ENCODE data around the gene NTN1.
A peak's percentile ranks its signal among the peaks of the same experiment; 100 is the strongest.

Gene NTN1

DNA sequence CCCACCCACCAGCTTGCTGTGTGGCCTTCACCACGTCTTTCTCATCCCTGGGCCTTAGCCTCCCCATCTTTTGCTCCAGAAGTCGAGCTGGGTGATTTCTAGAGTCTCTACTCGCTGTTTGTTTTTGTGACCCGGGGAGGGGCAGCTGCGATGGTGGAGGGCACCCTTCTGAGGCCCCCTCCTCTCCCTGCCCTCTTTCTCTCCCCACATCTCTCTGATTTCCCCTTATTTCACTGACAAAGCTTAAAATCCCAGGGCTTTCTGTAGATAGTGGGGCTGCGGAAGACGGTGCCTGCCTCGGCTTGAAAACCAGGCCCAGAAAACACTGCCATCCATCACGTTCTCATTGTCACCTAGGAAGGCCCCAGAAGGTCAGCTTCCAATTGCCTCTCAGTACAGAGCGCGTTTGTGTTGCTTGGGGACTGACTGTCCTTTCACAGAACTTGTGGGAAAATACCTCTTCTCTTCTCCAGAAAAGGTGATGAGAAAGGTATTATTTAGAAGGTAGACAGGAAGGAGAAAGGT lies 95.1 kb downstream of the NTN1 start:
- TF ChIP-seq, protein P1, sequence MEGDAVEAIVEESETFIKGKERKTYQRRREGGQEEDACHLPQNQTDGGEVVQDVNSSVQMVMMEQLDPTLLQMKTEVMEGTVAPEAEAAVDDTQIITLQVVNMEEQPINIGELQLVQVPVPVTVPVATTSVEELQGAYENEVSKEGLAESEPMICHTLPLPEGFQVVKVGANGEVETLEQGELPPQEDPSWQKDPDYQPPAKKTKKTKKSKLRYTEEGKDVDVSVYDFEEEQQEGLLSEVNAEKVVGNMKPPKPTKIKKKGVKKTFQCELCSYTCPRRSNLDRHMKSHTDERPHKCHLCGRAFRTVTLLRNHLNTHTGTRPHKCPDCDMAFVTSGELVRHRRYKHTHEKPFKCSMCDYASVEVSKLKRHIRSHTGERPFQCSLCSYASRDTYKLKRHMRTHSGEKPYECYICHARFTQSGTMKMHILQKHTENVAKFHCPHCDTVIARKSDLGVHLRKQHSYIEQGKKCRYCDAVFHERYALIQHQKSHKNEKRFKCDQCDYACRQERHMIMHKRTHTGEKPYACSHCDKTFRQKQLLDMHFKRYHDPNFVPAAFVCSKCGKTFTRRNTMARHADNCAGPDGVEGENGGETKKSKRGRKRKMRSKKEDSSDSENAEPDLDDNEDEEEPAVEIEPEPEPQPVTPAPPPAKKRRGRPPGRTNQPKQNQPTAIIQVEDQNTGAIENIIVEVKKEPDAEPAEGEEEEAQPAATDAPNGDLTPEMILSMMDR (IDR thresholded peaks at IDR 0.05; ENCODE audit: extremely low read depth, missing control alignments) = no peak
- DNase-seq (ENCODE audit: low spot score) = no peak

DNA sequence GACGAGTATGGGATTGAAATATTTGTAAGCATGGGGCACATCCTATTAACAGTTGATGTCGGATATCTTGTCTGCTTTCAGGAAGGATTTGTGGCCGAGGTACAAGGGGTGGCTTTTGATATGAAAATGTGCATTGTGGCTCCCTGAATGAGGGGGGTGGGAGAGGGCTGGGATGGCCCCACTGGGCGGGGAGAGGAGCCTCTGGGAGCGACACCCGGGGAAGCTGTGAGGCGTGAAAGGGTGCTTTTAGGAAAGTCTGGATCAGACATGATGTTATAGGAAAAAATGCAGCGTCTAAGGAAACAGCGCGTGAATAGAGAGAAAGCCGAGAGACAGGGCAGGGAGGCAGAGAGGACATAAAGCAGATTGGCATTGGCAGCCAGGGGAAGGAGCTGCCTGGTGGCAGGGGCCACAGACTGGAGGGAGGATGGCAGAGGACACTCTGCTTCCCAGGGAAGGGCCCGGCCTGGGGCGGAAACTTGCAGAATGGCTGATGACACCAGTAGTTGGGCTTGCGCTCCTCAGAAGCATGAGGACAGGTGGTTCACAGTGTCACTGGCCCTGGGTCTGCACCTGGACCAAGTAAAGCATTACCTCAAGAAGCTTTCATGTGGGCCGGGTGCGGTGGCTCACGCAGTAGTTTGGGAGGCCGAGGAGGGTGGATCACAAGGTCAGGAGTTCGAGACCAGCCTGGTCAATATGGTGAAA lies 95.7 kb downstream of the NTN1 start:
- TF ChIP-seq, protein P1 (IDR thresholded peaks at IDR 0.05; ENCODE audit: extremely low read depth, missing control alignments) = no peak
- DNase-seq (ENCODE audit: low spot score) = no peak

- TF ChIP-seq, protein P1 (IDR thresholded peaks at IDR 0.05; ENCODE audit: extremely low read depth, missing control alignments) = peak; percentile 22
- no peak for DNase-seq (ENCODE audit: low spot score)
Measured at GRCh38 chr17:9120471-9120870, 99.2 kb downstream of the NTN1 start.

GRCh38 chr17:9121186-9121820 lies 100.0 kb downstream of the NTN1 start:
- DNase-seq (ENCODE audit: low spot score) = no peak
- TF ChIP-seq, protein P1 (IDR thresholded peaks at IDR 0.05; ENCODE audit: extremely low read depth, missing control alignments) = no peak

DNA sequence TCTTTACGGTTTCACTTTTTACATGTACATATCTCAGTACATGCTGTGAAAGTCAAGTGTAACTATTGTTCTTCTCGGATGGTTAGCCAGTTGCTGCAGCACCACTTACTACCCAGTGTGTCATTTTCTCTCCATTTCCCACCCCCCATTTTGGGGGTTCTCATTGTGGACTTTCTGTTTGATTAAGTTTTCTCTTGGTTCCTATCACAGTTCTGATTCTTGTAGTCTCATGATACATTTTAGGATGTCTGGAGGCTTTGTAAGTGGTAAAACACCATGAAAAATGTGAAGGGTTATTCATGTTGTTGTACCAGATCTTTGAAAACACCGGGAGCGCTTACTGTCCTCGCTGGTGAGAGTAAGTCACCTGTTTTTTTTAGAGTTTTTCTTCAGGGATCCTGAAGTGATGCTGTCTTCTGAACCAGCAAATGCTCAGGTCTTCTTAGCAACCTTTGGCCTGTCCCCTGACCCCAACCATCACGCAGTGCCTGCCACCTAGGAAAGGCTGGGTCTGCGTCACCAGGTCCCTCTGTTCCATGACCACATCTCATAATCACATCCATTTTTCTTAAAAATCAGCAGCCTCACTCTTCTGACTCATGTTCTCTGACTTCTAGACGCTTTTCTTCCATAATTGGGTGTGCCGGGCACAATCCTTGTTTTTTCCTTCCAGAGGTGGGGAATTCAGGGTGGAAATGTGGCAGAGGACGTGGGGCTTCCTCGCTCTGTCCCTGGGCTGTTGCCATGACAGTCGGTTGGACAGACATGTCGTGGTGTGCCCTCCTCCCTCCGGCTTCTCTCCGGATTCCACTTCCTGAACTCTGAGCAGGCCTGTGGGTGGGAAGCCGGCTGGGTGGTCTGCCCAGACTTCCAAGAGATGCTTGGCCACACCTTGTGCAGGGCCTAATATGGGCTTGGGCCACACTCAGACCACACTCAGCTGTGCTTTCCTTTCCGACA lies 102.6 kb downstream of the NTN1 start:
- DNase-seq (ENCODE audit: low spot score) = no peak
- TF ChIP-seq, protein P1 (IDR thresholded peaks at IDR 0.05; ENCODE audit: extremely low read depth, missing control alignments) = no peak

DNA sequence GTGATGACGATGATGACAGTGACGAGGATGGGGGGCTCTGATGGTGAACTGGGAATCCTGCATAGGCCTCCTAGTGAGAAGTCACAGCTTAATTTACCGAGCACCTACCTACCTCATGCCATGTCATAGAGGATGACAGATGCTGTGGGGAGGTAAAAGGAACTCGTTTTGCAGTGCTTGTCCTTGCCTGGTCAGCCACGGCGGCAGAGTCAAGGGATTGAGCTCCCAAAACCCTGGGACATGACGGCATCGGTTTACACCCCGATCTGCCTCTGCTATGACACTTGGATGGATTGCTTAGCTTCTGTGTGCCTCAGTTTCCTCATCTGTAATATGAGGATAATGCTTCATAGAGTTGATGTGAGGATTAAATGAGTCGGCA lies 103.2 kb downstream of the NTN1 start:
- TF ChIP-seq, protein P1 (IDR thresholded peaks at IDR 0.05; ENCODE audit: extremely low read depth, missing control alignments) = no peak
- no peak for DNase-seq (ENCODE audit: low spot score)

Data from GM20000 (cell line).